HCT116 (cell line): ENCODE measurements around the gene TDP1. TPM values are rescaled to one million over a fixed set of nuclear protein-coding genes. Genes with fewer than 3 reads are reported as not detected.

ENCODE experiments used
- ATAC-seq: fragments of 200-7000 bp; cut with Tn5 transposase; 2 replicates; pipeline ENCODE4 v1.9.1; 2020; ENCODE audit warnings: mild to moderate bottlenecking, moderate library complexity
- BruUV-seq: library from RNA; stranded (reverse); fragments of 400-500 nt; replicated peaks from 2 replicates; lab custom pipeline; 2021; lab: Mats Ljungman, UMichigan
- CTCF ChIA-PET: fragments of 300-600 bp; sonication (Branson Sonifier 250); formaldehyde crosslinking; loops from one replicate; lab custom pipeline; 2021; ENCODE audit warnings: antibody characterized with exemption; lab: Charles Lee
- POLR2A ChIA-PET: fragments of 300-600, 350-600 bp; sonication (Branson Sonifier 250); formaldehyde crosslinking; loops from one replicate; lab custom pipeline; 2021; ENCODE audit warnings: antibody characterized with exemption; lab: Charles Lee
- RAD21 ChIA-PET, 2 experiments: fragments of 300-600 bp; sonication (Branson Sonifier 250); formaldehyde crosslinking; loops; one replicate each; lab custom pipeline; 2023; ENCODE audit warnings: low total read pairs in 2 of 2; ENCODE audit not compliant: uncharacterized antibody in 2 of 2, unreplicated experiment in 2 of 2, low non-redundant PET in 1 of 2; lab: Charles Lee
- DNase-seq: peaks from one replicate; pipeline ENCODE4 v3.0.0-alpha.2; 2010; ENCODE audit warnings: low read depth, low spot score
- H2AFZ ChIP-seq: fragments of 200-600 bp; shearing (Covaris generic), sonication (generic); 2 replicates; pipeline ENCODE4 v1.6.1; 2017; ENCODE audit warnings: low read depth, mixed run types, mixed read lengths, antibody characterized with exemption, low read length; ENCODE audit not compliant: poor library complexity, severe bottlenecking
- H3K27ac ChIP-seq: 2 replicates; pipeline ENCODE4 v1.5.1; 2012; ENCODE audit warnings: low read depth, low read length
- H3K27me3 ChIP-seq: fragments of 200-600 bp; sonication (generic); 2 replicates; pipeline ENCODE4 v1.6.1; 2016; ENCODE audit warnings: mixed run types, low read length, mixed read lengths; ENCODE audit not compliant: insufficient read depth
- H3K36me3 ChIP-seq, 2 experiments: fragments of 200-500 bp in 1 of 2; fragments of 200-600 bp in 1 of 2; sonication (Bioruptor generic) in 1 of 2; sonication (generic) in 1 of 2; 2 replicates each; pipeline versions ENCODE4 v1.5.1 to v1.6.1; 2014 to 2016; ENCODE audit warnings: low read length in 2 of 2, inconsistent platforms in 1 of 2, mixed read lengths in 1 of 2, mixed run types in 1 of 2; ENCODE audit not compliant: insufficient read depth in 2 of 2, control insufficient read depth in 1 of 2
- H3K4me1 ChIP-seq, 2 experiments: fragments of 200-600 bp in 1 of 2; sonication (generic) in 1 of 2; 2 replicates each; pipeline versions ENCODE4 v1.5.1 to v1.6.1; 2012 to 2017; ENCODE audit warnings: low read length in 2 of 2, inconsistent platforms in 1 of 2, mild to moderate bottlenecking in 1 of 2, mixed read lengths in 1 of 2, mixed run types in 1 of 2, moderate library complexity in 1 of 2; ENCODE audit not compliant: insufficient read depth in 2 of 2, control insufficient read depth in 1 of 2
- H3K4me2 ChIP-seq: fragments of 200-600 bp; sonication (generic); 2 replicates; pipeline ENCODE4 v1.6.1; 2017; ENCODE audit warnings: mixed run types, low read length, mixed read lengths
- H3K4me3 ChIP-seq, 2 experiments: fragments of 200-600 bp in 1 of 2; sonication (generic) in 1 of 2; replicated peaks in 1 of 2; 2 replicates each; pipeline ENCODE4 v1.5.1; 2011 to 2016; ENCODE audit warnings: low read length in 2 of 2, control low read depth in 1 of 2, low read depth in 1 of 2, mild to moderate bottlenecking in 1 of 2, mixed read lengths in 1 of 2, mixed run types in 1 of 2
- H3K79me2 ChIP-seq: fragments of 200-600 bp; sonication (generic); 2 replicates; pipeline ENCODE4 v1.6.1; 2017; ENCODE audit warnings: mild to moderate bottlenecking, mixed run types, low read length, moderate library complexity, mixed read lengths; ENCODE audit not compliant: insufficient read depth
- H3K9ac ChIP-seq: fragments of 200-600 bp; sonication (generic); 2 replicates; pipeline ENCODE4 v1.6.1; 2016; ENCODE audit warnings: low read length, mixed read lengths
- H3K9me2 ChIP-seq: fragments of 200-600 bp; sonication (generic), shearing (Covaris generic); 2 replicates; pipeline ENCODE4 v1.6.1; 2017; ENCODE audit warnings: mixed run types, mild to moderate bottlenecking, moderate library complexity; ENCODE audit not compliant: insufficient read depth
- H3K9me3 ChIP-seq, 2 experiments: fragments of 200-500 bp in 1 of 2; fragments of 200-600 bp in 1 of 2; sonication (Bioruptor generic) in 1 of 2; sonication (generic) in 1 of 2; 2 replicates each; pipeline ENCODE4 v1.6.1; 2014 to 2017; ENCODE audit warnings: low read length in 2 of 2, mixed read lengths in 2 of 2, inconsistent platforms in 1 of 2, low read depth in 1 of 2, mild to moderate bottlenecking in 1 of 2, mixed run types in 1 of 2, moderate library complexity in 1 of 2; ENCODE audit not compliant: control insufficient read depth in 1 of 2, insufficient read depth in 1 of 2
- H4K20me1 ChIP-seq: fragments of 200-600 bp; sonication (generic), shearing (Covaris generic); 2 replicates; pipeline ENCODE4 v1.6.1; 2017; ENCODE audit warnings: mixed run types, mild to moderate bottlenecking, moderate library complexity; ENCODE audit not compliant: insufficient read depth
- ATF3 ChIP-seq: IDR thresholded peaks from 2 replicates; pipeline ENCODE4 v1.6.1; 2012
- EGR1 ChIP-seq: IDR thresholded peaks from 2 replicates; pipeline ENCODE4 v1.6.1; 2012; ENCODE audit warnings: low read depth
- EZH2 ChIP-seq: fragments of 200-600 bp; sonication (generic); IDR thresholded peaks from 2 replicates; pipeline ENCODE4 v1.6.1; 2017; ENCODE audit warnings: antibody characterized with exemption, mixed run types
- FOSL1 ChIP-seq: IDR thresholded peaks from 2 replicates; pipeline ENCODE4 v1.6.1; 2012; ENCODE audit warnings: low read depth
- JUND ChIP-seq: IDR thresholded peaks from 2 replicates; pipeline ENCODE4 v1.6.1; 2012
- POLR2A ChIP-seq: IDR thresholded peaks from 2 replicates; pipeline ENCODE4 v1.7.0; 2011; ENCODE audit warnings: borderline replicate concordance; ENCODE audit not compliant: insufficient read depth, insufficient read length; ENCODE audit errors: extremely low read depth
- REST ChIP-seq: IDR thresholded peaks from 2 replicates; pipeline ENCODE4 v1.6.1; 2012; ENCODE audit warnings: low read depth
- SRF ChIP-seq: IDR thresholded peaks from 2 replicates; pipeline ENCODE4 v1.6.1; 2012; ENCODE audit warnings: low read depth
- ZBTB33 ChIP-seq: IDR thresholded peaks from 2 replicates; pipeline ENCODE4 v1.6.1; 2011; ENCODE audit warnings: mild to moderate bottlenecking, low read length, moderate library complexity; ENCODE audit not compliant: insufficient replicate concordance; ENCODE audit errors: extremely low read depth
- ZFX ChIP-seq: fragments of 450-650 bp; IDR thresholded peaks from 2 replicates; pipeline ENCODE4 v1.6.1; 2017
- ZNF274 ChIP-seq: fragments of 200-500 bp; sonication (Bioruptor generic); IDR thresholded peaks from 2 replicates; pipeline ENCODE4 v1.6.1; 2014; ENCODE audit warnings: mild to moderate bottlenecking, low read depth, low read length, inconsistent platforms
- intact Hi-C: fragments of 100-400 bp; cut with micrococcal nuclease; formaldehyde crosslinking; loops from 2 replicates; pipeline ENCODE4 v1.10.0; 2022
- total RNA-seq: library from RNA; stranded (reverse); gene quantifications from one replicate; pipeline ENCODE4 v1.2.1, GENCODE V29; 2021; ENCODE audit not compliant: unreplicated experiment

The TDP1 gene
- total RNA-seq, 1 experiment from 2014 or later = 37.1 TPM

GRCh38 chr14:89907655-89908054 lies 48.1 kb upstream of the TDP1 start:
- Histone ChIP-seq H3K9me3 (no peaks in the 10 kb centered on the region), H3K27me3 (no peaks in the 10 kb centered on the region), H3K4me1 (0 out of 4 replicates have a peak, but pooled peaks cover 0 to 3% of the 10 kb centered on the region in 2 experiments), H3K36me3 (no peaks in the 10 kb centered on the region), H3K4me2 (no peak overlapping the region), H3K9ac (no peak overlapping the region), H3K4me3 (no peak overlapping the region), H3K79me2 (no peaks in the 10 kb centered on the region), H2AFZ (no peak overlapping the region), H3K27ac (no peak overlapping the region), H3K9me2 (no peaks in the 10 kb centered on the region), H4K20me1 (no peaks in the 10 kb centered on the region)
- BruUV-seq = no TSS peak
- ChIA-PET CTCF (no interaction called here), RAD21 (no interaction called here), POLR2A (no interaction called here)
- TF ChIP-seq ZNF274 (no peak), ZBTB33 (no peak)
- intact Hi-C loops = no loop called here
- DNase-seq = no peak
- no peak for ATAC-seq

GRCh38 chr14:89908712-89909450 lies 46.8 kb upstream of the TDP1 start:
- RAD21 ChIA-PET = no interaction called here
- no peaks in the 10 kb centered on the region for H3K79me2 ChIP-seq
- no peak for TF ChIP-seq FOSL1
- no peak for TF ChIP-seq SRF
- no peak for TF ChIP-seq ZFX
- TF ChIP-seq ATF3 = no peak
- no peak for TF ChIP-seq JUND
- TF ChIP-seq EGR1 = no peak
- TF ChIP-seq REST = no peak
- TF ChIP-seq POLR2A = no peak
- no peak for TF ChIP-seq EZH2
- TF ChIP-seq, all 23 proteins: peak for 0
- intact Hi-C loops = no loop called here
- H3K4me2 ChIP-seq = no peak overlapping the region
- H3K9me3 ChIP-seq = no peaks in the 10 kb centered on the region
- no peak overlapping the region for H3K9ac ChIP-seq
- no TSS peak for BruUV-seq
- no peak overlapping the region for H2AFZ ChIP-seq
- CTCF ChIA-PET = interaction anchor here (1.1 kb wide), 1 partner anchor 868 kb away, joined by 3 read pairs; no protein-coding TSS in a partner anchor
- POLR2A ChIA-PET = no interaction called here
- H3K4me1 ChIP-seq = 0 out of 4 replicates have a peak, but pooled peaks cover 0 to 3% of the 10 kb centered on the region in 2 experiments
- no peaks in the 10 kb centered on the region for H3K9me2 ChIP-seq
- no peak for ATAC-seq
- H3K4me3 ChIP-seq = no peak overlapping the region
- H3K27ac ChIP-seq = no peak overlapping the region
- DNase-seq = no peak
- no peaks in the 10 kb centered on the region for H3K36me3 ChIP-seq
- no peaks in the 10 kb centered on the region for H3K27me3 ChIP-seq
- no peaks in the 10 kb centered on the region for H4K20me1 ChIP-seq
